HG03095 (cell line): ENCODE results near the gene DCC.
"Not testable (repeated sequence)": the region's sequence is repeated elsewhere in the genome, so short reads cannot be mapped to it uniquely, and the experiment has no call there.

Experiments used
- ATAC-seq: cut with Tn5 transposase; IDR thresholded peaks from one replicate; pipeline ENCODE4 v1.9.1; 2021; ENCODE audit warnings: moderate library complexity; ENCODE audit not compliant: unreplicated experiment

The DCC gene

GRCh38 chr18:52349498-52349897 is 9.5 kb downstream of the DCC start:
- ATAC-seq, result no peak

GRCh38 chr18:52352920-52353319 is 12.9 kb downstream of the DCC start:
- no peak for ATAC-seq

- ATAC-seq, result no peak
Observed at GRCh38 chr18:52353589-52353988, 13.6 kb downstream of the DCC start.

- ATAC-seq, result no peak
Observed at GRCh38 chr18:52363861-52364260, 23.9 kb downstream of the DCC start.

- not testable (repeated sequence) for ATAC-seq
Observed at GRCh38 chr18:52366851-52367250, 26.9 kb downstream of the DCC start.

- no peak for ATAC-seq
Observed at GRCh38 chr18:52367953-52368742, 28.2 kb downstream of the DCC start.

GRCh38 chr18:52370841-52371240 is 30.8 kb downstream of the DCC start:
- no peak for ATAC-seq

- ATAC-seq, result no peak
Observed at GRCh38 chr18:52376104-52376503, 36.1 kb downstream of the DCC start.

- no peak for ATAC-seq
Observed at GRCh38 chr18:52377094-52377493, 37.1 kb downstream of the DCC start.

- ATAC-seq, result no peak
Observed at GRCh38 chr18:52386306-52386705, 46.3 kb downstream of the DCC start.

GRCh38 chr18:52387175-52387574 is 47.2 kb downstream of the DCC start:
- no peak for ATAC-seq

GRCh38 chr18:52391810-52392559 is 52.0 kb downstream of the DCC start:
- peak; percentile 48 for ATAC-seq

GRCh38 chr18:52394602-52395001 is 54.6 kb downstream of the DCC start:
- peak; percentile 39 for ATAC-seq

- ATAC-seq, result peak; percentile 64
Observed at GRCh38 chr18:52395146-52395852, 55.3 kb downstream of the DCC start.

- ATAC-seq, result no peak
Observed at GRCh38 chr18:52401236-52401635, 61.2 kb downstream of the DCC start.

- no peak for ATAC-seq
Observed at GRCh38 chr18:52402814-52403213, 62.8 kb downstream of the DCC start.

- no peak for ATAC-seq
Observed at GRCh38 chr18:52403291-52404021, 63.5 kb downstream of the DCC start.

- ATAC-seq, result no peak
Observed at GRCh38 chr18:52408800-52409302, 68.9 kb downstream of the DCC start.

GRCh38 chr18:52409727-52410126 is 69.7 kb downstream of the DCC start:
- peak; percentile 99 for ATAC-seq

- ATAC-seq, result no peak
Observed at GRCh38 chr18:52415131-52415530, 75.1 kb downstream of the DCC start.
